22Rv1 (cell line): ENCODE results near the gene KIRREL3.

Source experiments
- ZFX ChIP-seq: fragments of 450-650 bp; IDR thresholded peaks from 2 replicates; pipeline ENCODE4 v1.6.1; 2017; ENCODE audit warnings: antibody characterized with exemption, borderline replicate concordance
- TF ChIP-seq, protein P1 (sequence below): fragments of 450-650 bp; IDR thresholded peaks from 2 replicates; pipeline ENCODE4 v1.5.1; 2017; ENCODE audit warnings: mild to moderate bottlenecking

GRCh38 chr11:126992065-126992803, 8.3 kb downstream of the KIRREL3 start:
- TF ChIP-seq, protein P1, sequence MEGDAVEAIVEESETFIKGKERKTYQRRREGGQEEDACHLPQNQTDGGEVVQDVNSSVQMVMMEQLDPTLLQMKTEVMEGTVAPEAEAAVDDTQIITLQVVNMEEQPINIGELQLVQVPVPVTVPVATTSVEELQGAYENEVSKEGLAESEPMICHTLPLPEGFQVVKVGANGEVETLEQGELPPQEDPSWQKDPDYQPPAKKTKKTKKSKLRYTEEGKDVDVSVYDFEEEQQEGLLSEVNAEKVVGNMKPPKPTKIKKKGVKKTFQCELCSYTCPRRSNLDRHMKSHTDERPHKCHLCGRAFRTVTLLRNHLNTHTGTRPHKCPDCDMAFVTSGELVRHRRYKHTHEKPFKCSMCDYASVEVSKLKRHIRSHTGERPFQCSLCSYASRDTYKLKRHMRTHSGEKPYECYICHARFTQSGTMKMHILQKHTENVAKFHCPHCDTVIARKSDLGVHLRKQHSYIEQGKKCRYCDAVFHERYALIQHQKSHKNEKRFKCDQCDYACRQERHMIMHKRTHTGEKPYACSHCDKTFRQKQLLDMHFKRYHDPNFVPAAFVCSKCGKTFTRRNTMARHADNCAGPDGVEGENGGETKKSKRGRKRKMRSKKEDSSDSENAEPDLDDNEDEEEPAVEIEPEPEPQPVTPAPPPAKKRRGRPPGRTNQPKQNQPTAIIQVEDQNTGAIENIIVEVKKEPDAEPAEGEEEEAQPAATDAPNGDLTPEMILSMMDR = no peak
- TF ChIP-seq ZFX = no peak
